Retinal pigment epithelial cell (primary cell): ENCODE measurements around the gene ZNF518A.

Experiments used
- DNase-seq: peaks from one replicate; pipeline ENCODE4 v3.0.0-alpha.2; 2010; ENCODE audit warnings: low read depth
- H3K4me3 ChIP-seq: 2 replicates; pipeline ENCODE4 v1.5.1; 2011; ENCODE audit warnings: mild to moderate bottlenecking, low read length, control low read depth, moderate library complexity
- CTCF ChIP-seq: conservative IDR thresholded peaks from 2 replicates; pipeline ENCODE4 v1.5.1; 2011; ENCODE audit warnings: low read depth, low read length, control low read depth, inconsistent platforms

The ZNF518A gene

GRCh38 chr10:96090463-96090800, 39.7 kb upstream of the ZNF518A start:
- no peak for DNase-seq
- TF ChIP-seq CTCF = no peak

GRCh38 chr10:96092999-96093767, 36.9 kb upstream of the ZNF518A start:
- TF ChIP-seq CTCF = no peak

More at GRCh38 chr10:96090463-96090800, 39.7 kb upstream of the ZNF518A start:
- H3K4me3 ChIP-seq = peak overlapping the region; percentile 80

GRCh38 chr10:96093948-96094347, 36.1 kb upstream of the ZNF518A start:
- no peak overlapping the region for H3K4me3 ChIP-seq
- no peak for TF ChIP-seq CTCF
- DNase-seq = no peak

More at GRCh38 chr10:96092999-96093767, 36.9 kb upstream of the ZNF518A start:
- DNase-seq = no peak
- H3K4me3 ChIP-seq = no peak overlapping the region

- DNase-seq = no peak
- TF ChIP-seq CTCF = no peak
These were observed 33.1 kb upstream of the ZNF518A start for GRCh38 chr10:96096958-96097357.

GRCh38 chr10:96097865-96098264, 32.2 kb upstream of the ZNF518A start:
- TF ChIP-seq CTCF = no peak
- DNase-seq = no peak
- H3K4me3 ChIP-seq = no peak overlapping the region

More at GRCh38 chr10:96096958-96097357, 33.1 kb upstream of the ZNF518A start:
- H3K4me3 ChIP-seq = no peak overlapping the region

- no peak for TF ChIP-seq CTCF
- no peak for DNase-seq
- no peak overlapping the region for H3K4me3 ChIP-seq
These were observed 22.5 kb upstream of the ZNF518A start for GRCh38 chr10:96107623-96108038.

- no peak for DNase-seq
- no peak overlapping the region for H3K4me3 ChIP-seq
- no peak for TF ChIP-seq CTCF
These were observed 17.6 kb upstream of the ZNF518A start for GRCh38 chr10:96112531-96112930.
